KOPT-K1 (cell line): ENCODE data around the gene NOP53.
A peak's percentile ranks its signal among the peaks of the same experiment; 100 is the strongest.
"Not testable (repeated sequence)": the region's sequence is repeated elsewhere in the genome, so short reads cannot be mapped to it uniquely, and the experiment has no call there.

Experiments used
- H3K27ac ChIP-seq: fragments of 200-600 bp; sonication (generic); 2 replicates; pipeline ENCODE4 v1.5.1; 2016; ENCODE audit warnings: antibody characterized with exemption, mild to moderate bottlenecking, low read depth, low read length; ENCODE audit not compliant: poor library complexity, severe bottlenecking
- H3K36me3 ChIP-seq: fragments of 200-600 bp; sonication (generic); 2 replicates; pipeline ENCODE4 v1.5.1; 2017; ENCODE audit warnings: antibody characterized with exemption, mild to moderate bottlenecking, low read length, moderate library complexity; ENCODE audit not compliant: insufficient read depth
- H3K9me3 ChIP-seq: fragments of 200-600 bp; sonication (generic); 2 replicates; pipeline ENCODE4 v1.5.1; 2017; ENCODE audit warnings: antibody characterized with exemption, low read length, mild to moderate bottlenecking; ENCODE audit not compliant: insufficient read depth, poor library complexity, severe bottlenecking

The NOP53 gene

GRCh38 chr19:47711652-47712242 lies 33.6 kb upstream of the NOP53 start:
- Histone ChIP-seq H3K36me3 (no peaks in the 10 kb centered on the region), H3K9me3 (peaks cover 12% of the 10 kb centered on the region), H3K27ac (no peak overlapping the region)

DNA sequence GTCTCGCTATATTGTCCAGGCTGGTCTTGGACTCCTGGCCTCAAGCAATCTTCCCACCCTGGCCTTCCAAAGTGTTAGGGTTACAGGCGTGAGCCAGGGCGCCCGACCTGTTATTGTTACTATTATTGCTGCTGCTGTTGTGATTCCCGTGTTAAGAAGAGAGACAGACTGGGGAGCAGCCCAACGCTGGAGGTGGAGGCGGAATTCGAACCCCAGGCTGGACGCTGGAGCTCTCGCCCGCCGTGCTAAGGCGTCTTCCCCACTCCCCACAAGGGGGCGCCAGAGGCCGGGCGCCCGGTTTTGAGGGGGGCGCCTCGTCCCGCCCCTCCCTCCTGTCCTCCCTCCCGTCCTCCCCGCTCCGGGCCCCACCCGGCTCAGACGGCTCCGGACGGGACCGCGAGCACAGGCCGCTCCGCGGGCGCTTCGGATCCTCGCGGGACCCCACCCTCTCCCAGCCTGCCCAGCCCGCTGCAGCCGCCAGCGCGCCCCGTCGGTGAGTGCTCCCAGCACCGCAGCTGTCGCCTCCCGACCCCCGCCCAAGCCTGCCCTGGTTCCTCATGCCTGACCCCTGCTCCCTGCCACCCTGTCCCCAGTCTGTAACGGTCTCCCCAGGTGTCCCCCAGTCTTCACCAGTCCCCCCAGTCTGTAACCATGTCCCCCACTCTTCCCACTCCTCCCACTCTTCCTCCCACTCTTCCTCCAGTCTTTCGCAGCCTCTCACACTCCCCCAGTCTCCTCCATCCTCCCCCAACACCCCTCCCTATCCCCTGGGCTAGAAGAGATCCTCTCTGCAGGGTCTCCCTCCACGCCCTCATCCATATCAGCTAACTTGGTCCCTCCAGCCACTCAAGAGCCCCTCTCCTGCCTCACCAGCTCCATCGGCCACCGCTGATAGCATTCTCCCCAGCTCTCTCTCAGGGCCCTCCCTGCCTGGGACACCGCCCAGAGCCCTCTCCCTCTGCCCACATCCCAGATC lies 32.0 kb upstream of the NOP53 start, which contains the start of gene EHD2:
Gene EHD2 (plus strand): TSS at position 377 of the 976 bp plus-strand sequence. CDS start 3,191 bp downstream, outside the sequence.
- peak within 1 kb of the TSS; percentile 37 for H3K27ac ChIP-seq
- peaks cover 12% of the 10 kb centered on the region for H3K9me3 ChIP-seq
- H3K36me3 ChIP-seq: peaks cover 5% of the 10 kb centered on the region; the same call in 1 of the 2 replicates

DNA sequence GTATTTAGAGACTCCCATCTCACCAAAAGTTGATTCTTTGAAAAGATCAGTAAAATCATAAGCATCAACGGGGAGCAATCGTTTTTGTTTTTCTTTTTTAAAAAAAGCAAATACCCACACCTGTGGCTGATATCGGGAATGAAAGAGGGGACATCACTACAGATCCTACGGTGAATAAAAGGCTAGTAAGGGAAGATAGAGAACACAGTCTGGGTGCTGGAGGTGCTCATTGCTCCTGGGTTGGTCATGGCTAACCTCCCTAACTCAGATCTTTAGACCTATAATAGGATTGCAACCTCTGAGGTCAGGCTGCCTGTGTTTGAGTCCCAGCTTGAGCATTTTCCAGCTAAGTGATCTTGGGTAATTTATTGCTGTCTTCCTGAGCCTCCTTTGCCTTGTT lies 31.0 kb upstream of the NOP53 start:
- no peak overlapping the region for H3K27ac ChIP-seq
- H3K36me3 ChIP-seq: peaks cover 5% of the 10 kb centered on the region; the same call in 1 of the 2 replicates
- peaks cover 12% of the 10 kb centered on the region for H3K9me3 ChIP-seq

GRCh38 chr19:47714855-47715254 lies 30.5 kb upstream of the NOP53 start:
- peaks cover 12% of the 10 kb centered on the region for H3K9me3 ChIP-seq
- not testable (repeated sequence) for H3K27ac ChIP-seq, H3K36me3 ChIP-seq

- no peak overlapping the region for H3K27ac ChIP-seq
- peaks cover 5% of the 10 kb centered on the region; the same call in 1 of the 2 replicates for H3K36me3 ChIP-seq
- H3K9me3 ChIP-seq: peaks cover 12% of the 10 kb centered on the region
Measured at GRCh38 chr19:47716270-47716937, 28.9 kb upstream of the NOP53 start.

- H3K27ac ChIP-seq, H3K36me3 ChIP-seq: not testable (repeated sequence)
- H3K9me3 ChIP-seq: peaks cover 12% of the 10 kb centered on the region
Measured at GRCh38 chr19:47718415-47719046, 26.8 kb upstream of the NOP53 start.

GRCh38 chr19:47719047-47719859 lies 26.1 kb upstream of the NOP53 start:
- Histone ChIP-seq H3K9me3 (peaks cover 5% of the 10 kb centered on the region), H3K27ac (no peak overlapping the region), H3K36me3 (peaks cover 5% of the 10 kb centered on the region; the same call in 1 of the 2 replicates)

DNA sequence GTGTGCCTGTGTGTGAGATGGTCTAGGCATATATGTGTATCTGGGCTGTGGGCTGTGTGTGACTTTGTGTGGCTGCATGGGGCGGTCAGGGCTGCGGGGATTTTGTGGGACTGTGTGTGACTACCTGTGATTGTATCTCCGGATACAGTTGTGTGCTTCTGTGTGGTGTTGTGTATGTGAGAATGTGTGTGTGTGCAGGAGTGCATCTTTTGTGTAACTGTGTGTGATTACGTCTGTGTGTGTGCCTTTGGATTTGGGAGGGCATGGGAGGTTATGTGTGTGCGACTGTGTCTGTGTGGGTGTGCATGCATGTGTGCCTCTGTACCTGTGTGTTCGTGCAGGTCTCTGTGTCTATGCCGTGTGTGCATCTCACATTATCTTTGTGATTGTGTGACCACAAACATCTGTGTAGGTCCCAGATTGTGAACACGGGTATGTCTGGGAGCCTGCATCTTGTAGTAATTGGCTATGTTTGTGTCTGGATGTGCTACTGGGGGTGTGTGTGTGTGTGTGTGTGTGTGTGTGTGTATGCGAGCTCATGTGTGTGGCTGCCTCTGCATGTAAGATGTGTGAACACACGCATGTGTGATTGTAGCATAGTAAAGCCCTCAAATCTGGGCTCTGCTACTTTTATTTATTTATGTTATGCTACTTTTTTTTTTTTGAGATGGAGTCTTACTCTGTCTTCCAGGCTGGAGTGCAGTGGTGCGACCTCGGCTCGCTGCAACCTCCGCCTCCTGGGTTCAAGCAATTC lies 24.5 kb upstream of the NOP53 start:
- Histone ChIP-seq H3K36me3 (peaks cover 5% of the 10 kb centered on the region; the same call in 1 of the 2 replicates), H3K27ac (no peak overlapping the region), H3K9me3 (no peaks in the 10 kb centered on the region)

GRCh38 chr19:47723581-47723940 lies 21.8 kb upstream of the NOP53 start:
- Histone ChIP-seq H3K27ac (peak overlapping the region; percentile 19), H3K36me3 (no peaks in the 10 kb centered on the region)

GRCh38 chr19:47725759-47726401 lies 19.5 kb upstream of the NOP53 start:
- Histone ChIP-seq H3K27ac (no peak overlapping the region), H3K36me3 (no peaks in the 10 kb centered on the region), H3K9me3 (no peaks in the 10 kb centered on the region)

More at GRCh38 chr19:47723581-47723940, 21.8 kb upstream of the NOP53 start:
- no peaks in the 10 kb centered on the region for H3K9me3 ChIP-seq

DNA sequence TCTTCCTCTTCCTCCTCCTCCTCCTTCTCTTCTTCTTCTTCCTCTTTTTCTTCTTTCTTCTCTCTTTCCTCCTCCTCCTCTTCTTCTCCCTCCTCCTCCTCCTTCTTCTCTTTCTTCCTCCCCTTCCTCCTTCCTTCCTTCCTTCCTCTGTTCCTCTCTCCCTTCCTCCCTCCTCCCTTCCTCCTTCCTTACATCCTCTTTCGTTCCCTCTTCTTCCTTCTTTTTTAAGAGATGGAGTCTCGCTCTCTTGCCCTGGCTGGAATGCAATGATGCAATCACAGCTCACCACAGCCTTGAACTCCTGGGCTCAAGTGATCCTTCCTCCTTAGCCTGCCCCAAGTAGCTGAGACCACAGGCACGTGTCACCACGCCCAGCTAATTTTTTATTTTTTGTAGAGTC lies 18.9 kb upstream of the NOP53 start:
- Histone ChIP-seq H3K36me3 (no peaks in the 10 kb centered on the region), H3K9me3 (no peaks in the 10 kb centered on the region), H3K27ac (no peak overlapping the region)

GRCh38 chr19:47728295-47728694 lies 17.1 kb upstream of the NOP53 start:
- H3K9me3 ChIP-seq, H3K36me3 ChIP-seq: not testable (repeated sequence)
- H3K27ac ChIP-seq: peak overlapping the region; percentile 79

DNA sequence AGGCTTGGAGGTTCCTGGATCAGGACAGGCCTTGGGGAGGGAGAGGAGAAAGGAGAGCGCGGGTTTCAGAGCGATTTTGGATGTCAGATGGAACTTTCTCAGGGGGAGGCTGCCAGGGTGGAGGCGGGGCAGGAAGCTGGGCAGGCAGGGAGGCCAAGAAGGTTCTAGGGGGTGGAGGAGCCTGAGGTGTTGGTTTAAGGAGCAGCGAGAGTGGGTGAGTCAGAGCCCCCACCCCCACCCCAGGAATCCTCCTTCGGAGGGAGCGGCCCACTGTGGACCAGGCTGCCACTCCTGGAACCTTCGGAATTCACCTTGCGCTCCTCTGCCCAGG lies 15.9 kb upstream of the NOP53 start:
- Histone ChIP-seq H3K27ac (peak overlapping the region; percentile 79), H3K36me3 (no peaks in the 10 kb centered on the region), H3K9me3 (no peaks in the 10 kb centered on the region)
